ENCODE data around the gene C14orf132. TPM values are rescaled to one million over a fixed set of nuclear protein-coding genes. Genes with fewer than 3 reads are reported as not detected.

The C14orf132 gene
- total and polyA plus RNA-seq, 4 donors = 9.8 to 49.3 (median 24.7) TPM

DNA sequence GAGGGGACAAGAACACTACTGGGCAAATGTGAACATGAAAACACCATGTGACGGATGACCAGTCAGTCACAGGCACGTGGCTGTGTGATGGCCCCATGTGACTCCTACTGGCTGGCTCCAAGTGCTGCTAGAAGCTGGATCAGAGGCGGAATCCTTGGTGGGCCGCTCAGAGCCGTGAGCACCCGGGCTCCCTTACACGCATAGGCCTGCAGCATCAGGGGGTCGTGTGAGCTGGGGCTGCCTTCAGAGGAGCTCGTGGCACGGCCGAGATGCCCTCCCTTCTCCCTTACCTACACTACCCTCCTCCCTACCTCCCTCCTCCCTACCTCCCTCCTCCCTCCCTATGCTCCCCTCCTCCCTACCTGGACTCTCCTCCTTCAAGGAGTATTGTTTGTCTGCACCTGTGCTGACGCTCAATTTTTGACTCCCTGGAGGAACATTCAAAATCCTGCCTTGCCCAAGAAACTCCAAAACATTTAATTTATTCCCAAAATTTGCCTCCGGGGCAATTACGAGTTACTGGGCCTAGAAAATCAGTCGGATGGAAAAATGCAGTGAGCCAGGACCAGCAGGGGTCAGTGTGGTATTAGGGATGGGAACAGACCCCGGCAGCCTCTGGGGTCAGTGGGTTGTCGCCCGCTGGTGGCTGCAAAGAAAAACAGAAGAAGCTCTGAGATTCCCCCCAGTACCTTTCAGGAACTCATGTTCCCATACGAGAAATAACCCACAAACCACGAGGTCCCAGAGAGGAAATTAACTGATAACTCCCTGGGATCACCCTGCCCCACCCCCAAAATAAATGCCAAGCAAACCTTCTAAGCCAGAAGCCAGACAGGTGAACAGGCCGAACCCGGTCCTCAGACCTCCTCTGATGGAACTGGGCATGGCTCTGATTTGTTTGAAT lies 61.3 kb downstream of the C14orf132 start:
- Histone ChIP-seq H3K4me3 (no peak overlapping the region), H3K9ac (ENCODE audit: insufficient read depth in 1 of 2, low read length in 2 of 2) (no peak overlapping the region), H3K36me3 (ENCODE audit: control insufficient read depth in 4 of 4, insufficient read depth in 4 of 4, low read length in 4 of 4) (no peaks in the 10 kb centered on the region), H3K27ac (ENCODE audit: low read depth in 1 of 2, low read length in 1 of 2) (no peak overlapping the region), H3K27me3 (ENCODE audit: control insufficient read depth in 3 of 3, insufficient read depth in 3 of 3, low read length in 2 of 3) (no peaks in the 10 kb centered on the region), H3K9me3 (ENCODE audit: control insufficient read depth in 4 of 4, insufficient read depth in 3 of 4, low read length in 3 of 4) (no peaks in the 10 kb centered on the region), H3K4me1 (ENCODE audit: control insufficient read depth in 5 of 5, insufficient read depth in 5 of 5, low read length in 5 of 5) (peaks cover 0 to 23% (median 2%) of the 10 kb centered on the region in 5 donors)
- DNase-seq (peak; percentile 86 to 91 (median 89)), ATAC-seq (ENCODE audit: insufficient read depth, low FRiP score) (peak; percentile 68)
- TF ChIP-seq, protein P1, sequence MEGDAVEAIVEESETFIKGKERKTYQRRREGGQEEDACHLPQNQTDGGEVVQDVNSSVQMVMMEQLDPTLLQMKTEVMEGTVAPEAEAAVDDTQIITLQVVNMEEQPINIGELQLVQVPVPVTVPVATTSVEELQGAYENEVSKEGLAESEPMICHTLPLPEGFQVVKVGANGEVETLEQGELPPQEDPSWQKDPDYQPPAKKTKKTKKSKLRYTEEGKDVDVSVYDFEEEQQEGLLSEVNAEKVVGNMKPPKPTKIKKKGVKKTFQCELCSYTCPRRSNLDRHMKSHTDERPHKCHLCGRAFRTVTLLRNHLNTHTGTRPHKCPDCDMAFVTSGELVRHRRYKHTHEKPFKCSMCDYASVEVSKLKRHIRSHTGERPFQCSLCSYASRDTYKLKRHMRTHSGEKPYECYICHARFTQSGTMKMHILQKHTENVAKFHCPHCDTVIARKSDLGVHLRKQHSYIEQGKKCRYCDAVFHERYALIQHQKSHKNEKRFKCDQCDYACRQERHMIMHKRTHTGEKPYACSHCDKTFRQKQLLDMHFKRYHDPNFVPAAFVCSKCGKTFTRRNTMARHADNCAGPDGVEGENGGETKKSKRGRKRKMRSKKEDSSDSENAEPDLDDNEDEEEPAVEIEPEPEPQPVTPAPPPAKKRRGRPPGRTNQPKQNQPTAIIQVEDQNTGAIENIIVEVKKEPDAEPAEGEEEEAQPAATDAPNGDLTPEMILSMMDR (IDR thresholded peaks at IDR 0.05; ENCODE audit: control extremely low read depth, extremely low read depth) = peak; percentile 78
- 34 to 37% methylated on average over 22 of the region's 22 CpGs for WGBS, 2 donors

DNA sequence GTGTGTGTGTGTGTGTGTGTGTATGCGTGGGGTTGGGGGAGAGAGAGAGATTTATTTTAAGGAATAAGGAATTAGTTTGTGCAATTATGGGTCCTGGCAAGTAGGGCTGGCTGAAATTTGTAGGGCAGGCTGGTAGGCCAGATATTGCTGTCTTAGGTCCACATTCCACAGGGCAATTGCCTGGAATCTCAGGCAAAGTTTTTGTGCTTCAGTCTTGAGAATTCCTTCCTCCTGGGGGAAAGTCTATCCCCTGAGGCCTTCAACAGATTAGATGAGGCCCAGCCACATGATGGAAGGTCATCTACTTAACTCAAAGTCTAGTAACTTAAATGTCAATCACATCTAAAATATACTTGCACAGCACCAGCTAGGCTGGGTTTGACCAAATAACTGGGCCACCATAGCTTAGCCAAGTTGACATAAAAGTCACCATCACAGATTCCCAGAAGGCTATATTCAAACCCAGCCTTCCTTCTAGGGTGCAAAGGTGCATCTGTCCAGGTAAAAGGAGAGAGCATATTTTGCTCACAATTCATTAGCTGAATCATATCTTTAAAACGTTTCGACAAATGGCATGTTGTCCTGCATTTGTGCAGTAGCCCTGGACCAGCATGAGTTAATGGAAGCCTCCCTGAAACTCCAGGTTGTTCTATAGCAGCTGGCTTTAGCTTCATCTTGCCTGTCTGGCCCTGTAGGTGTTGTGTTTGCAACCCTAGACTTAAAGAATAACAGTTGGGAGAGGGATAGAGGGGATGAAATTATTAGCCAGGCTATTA lies 63.1 kb downstream of the C14orf132 start:
- Histone ChIP-seq H3K36me3 (ENCODE audit: control insufficient read depth in 4 of 4, insufficient read depth in 4 of 4, low read length in 4 of 4) (no peaks in the 10 kb centered on the region), H3K4me1 (ENCODE audit: control insufficient read depth in 5 of 5, insufficient read depth in 5 of 5, low read length in 5 of 5) (peaks cover 0 to 12% (median 2%) of the 10 kb centered on the region in 5 donors), H3K4me3 (no peak overlapping the region), H3K27me3 (ENCODE audit: control insufficient read depth in 3 of 3, insufficient read depth in 3 of 3, low read length in 2 of 3) (no peaks in the 10 kb centered on the region), H3K27ac (ENCODE audit: low read depth in 1 of 2, low read length in 1 of 2) (no peak overlapping the region), H3K9ac (ENCODE audit: insufficient read depth in 1 of 2, low read length in 2 of 2) (no peak overlapping the region), H3K9me3 (ENCODE audit: control insufficient read depth in 4 of 4, insufficient read depth in 3 of 4, low read length in 3 of 4) (no peaks in the 10 kb centered on the region)
- ATAC-seq (ENCODE audit: insufficient read depth, low FRiP score) (no peak), DNase-seq (no peak)
- TF ChIP-seq, protein P1 (IDR thresholded peaks at IDR 0.05; ENCODE audit: control extremely low read depth, extremely low read depth) = no peak
- 81 to 89% methylated on average over 3 of the region's 3 CpGs for WGBS, 2 donors

DNA sequence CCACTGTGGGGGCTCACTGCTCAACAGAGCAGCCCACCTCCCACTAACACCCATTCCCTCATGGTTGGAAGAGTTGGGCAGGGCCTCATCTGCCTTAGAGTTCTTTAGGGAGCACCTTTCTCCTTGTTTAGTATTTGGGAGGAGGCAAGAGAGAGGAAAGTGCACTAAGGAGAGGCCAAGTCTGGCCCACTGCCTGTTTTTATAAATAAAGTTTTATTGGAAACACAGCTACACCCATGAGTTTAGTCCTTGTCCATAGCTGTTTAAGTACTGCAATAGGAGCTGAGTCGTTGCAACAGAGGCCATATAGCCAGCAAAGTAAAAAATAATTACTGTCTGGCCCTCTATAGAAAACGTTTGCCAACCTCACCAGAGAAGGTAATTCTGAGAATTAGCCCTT lies 63.9 kb downstream of the C14orf132 start:
- 79 to 85% methylated on average over 2 of the region's 2 CpGs for WGBS, 2 donors
- DNase-seq (no peak), ATAC-seq (ENCODE audit: insufficient read depth, low FRiP score) (no peak)
- TF ChIP-seq, protein P1 (IDR thresholded peaks at IDR 0.05; ENCODE audit: control extremely low read depth, extremely low read depth) = no peak
- no peaks in the 10 kb centered on the region for H3K36me3 ChIP-seq (ENCODE audit: control insufficient read depth in 4 of 4, insufficient read depth in 4 of 4, low read length in 4 of 4)
- no peaks in the 10 kb centered on the region for H3K27me3 ChIP-seq (ENCODE audit: control insufficient read depth in 3 of 3, insufficient read depth in 3 of 3, low read length in 2 of 3)
- no peak overlapping the region for H3K27ac ChIP-seq (ENCODE audit: low read depth in 1 of 2, low read length in 1 of 2)
- H3K4me1 ChIP-seq (ENCODE audit: control insufficient read depth in 5 of 5, insufficient read depth in 5 of 5, low read length in 5 of 5) = peaks cover 0 to 12% (median 2%) of the 10 kb centered on the region in 5 donors
- no peak overlapping the region for H3K4me3 ChIP-seq
- no peak overlapping the region for H3K9ac ChIP-seq (ENCODE audit: insufficient read depth in 1 of 2, low read length in 2 of 2)
- H3K9me3 ChIP-seq (ENCODE audit: control insufficient read depth in 4 of 4, insufficient read depth in 3 of 4, low read length in 3 of 4) = no peaks in the 10 kb centered on the region

Data from lung (tissue), 12 donors.